Endothelial cell of umbilical vein (primary cell): ENCODE data around the gene FAM168A.
"Not testable (repeated sequence)": the region's sequence is repeated elsewhere in the genome, so short reads cannot be mapped to it uniquely, and the experiment has no call there.

Experiments used
- CTCF ChIP-seq, 2 donors: IDR thresholded peaks; 1 replicate in 1 of 2; 2 replicates in 1 of 2; pipeline ENCODE4 v1.5.1; 2011; ENCODE audit warnings: low read length in 2 of 2, mild to moderate bottlenecking in 2 of 2, moderate library complexity in 2 of 2, control low read depth in 1 of 2, inconsistent platforms in 1 of 2, low read depth in 1 of 2; ENCODE audit not compliant: insufficient read depth in 1 of 2; ENCODE audit errors: extremely low read depth in 1 of 2
- EZH2 ChIP-seq: IDR thresholded peaks from 2 replicates; pipeline ENCODE4 v1.6.1; 2012; ENCODE audit warnings: borderline replicate concordance, low read depth, mild to moderate bottlenecking, moderate library complexity, low read length, inconsistent platforms; ENCODE audit not compliant: severe bottlenecking
- GATA2 ChIP-seq: IDR thresholded peaks from 2 replicates; pipeline ENCODE4 v1.7.0; 2011; ENCODE audit warnings: low read depth, mild to moderate bottlenecking, moderate library complexity, mixed read lengths, low read length; ENCODE audit not compliant: insufficient read length, insufficient read depth
- JUN ChIP-seq: IDR thresholded peaks from 2 replicates; pipeline ENCODE4 v1.6.1; 2011; ENCODE audit warnings: borderline replicate concordance, low read depth; ENCODE audit not compliant: insufficient read length, insufficient read depth
- MAX ChIP-seq: IDR thresholded peaks from 2 replicates; pipeline ENCODE4 v1.6.1; 2011; ENCODE audit not compliant: insufficient read depth, insufficient read length
- POLR2A ChIP-seq: IDR thresholded peaks from 2 replicates; pipeline ENCODE4 v1.6.1; 2012; ENCODE audit warnings: low read depth, mild to moderate bottlenecking, control low read depth, low read length
- POLR2AphosphoS5 ChIP-seq: IDR thresholded peaks from 2 replicates; pipeline ENCODE4 v1.6.1; 2012; ENCODE audit warnings: low read depth, mild to moderate bottlenecking, control low read depth, low read length, moderate library complexity; ENCODE audit not compliant: insufficient read depth

- TF ChIP-seq CTCF (IDR thresholded peaks at IDR 0.05; ENCODE audit: extremely low read depth in 1 of 2, insufficient read depth in 1 of 2, low read depth in 1 of 2, low read length in 2 of 2); EZH2; POLR2A; POLR2AphosphoS5; GATA2; MAX; JUN: not testable (repeated sequence)
Measured at GRCh38 chr11:73436859-73437258, 161.1 kb downstream of the FAM168A start.
